ENCODE measurements around the gene CAPN7.

The CAPN7 gene

GRCh38 chr3:15297608-15298350 lies 91.7 kb downstream of the CAPN7 start:
- ATAC-seq (ENCODE audit: insufficient read depth, low read depth) (no peak), DNase-seq (no peak)
- peaks cover 16% of the 10 kb centered on the region for H3K79me2 ChIP-seq (ENCODE audit: insufficient read depth, low read length)
- H3K36me3 ChIP-seq (ENCODE audit: insufficient read depth, low read length), result peaks cover 30% of the 10 kb centered on the region
- no peaks in the 10 kb centered on the region for H3K9me3 ChIP-seq (ENCODE audit: insufficient read depth, low read length, severe bottlenecking)
- H3K4me2 ChIP-seq (ENCODE audit: insufficient read depth, low read length), result no peak overlapping the region
- H2AFZ ChIP-seq (ENCODE audit: low read depth, low read length), result no peak overlapping the region
- H3K4me3 ChIP-seq (ENCODE audit: low read depth in 1 of 2, low read length in 2 of 2), result no peak overlapping the region
- H3K27ac ChIP-seq (ENCODE audit: low read length), result no peak overlapping the region
- TF ChIP-seq EZH2 (IDR thresholded peaks at IDR 0.05; ENCODE audit: borderline replicate concordance, low read depth, low read length, severe bottlenecking), result no peak
- TF ChIP-seq, protein P1, sequence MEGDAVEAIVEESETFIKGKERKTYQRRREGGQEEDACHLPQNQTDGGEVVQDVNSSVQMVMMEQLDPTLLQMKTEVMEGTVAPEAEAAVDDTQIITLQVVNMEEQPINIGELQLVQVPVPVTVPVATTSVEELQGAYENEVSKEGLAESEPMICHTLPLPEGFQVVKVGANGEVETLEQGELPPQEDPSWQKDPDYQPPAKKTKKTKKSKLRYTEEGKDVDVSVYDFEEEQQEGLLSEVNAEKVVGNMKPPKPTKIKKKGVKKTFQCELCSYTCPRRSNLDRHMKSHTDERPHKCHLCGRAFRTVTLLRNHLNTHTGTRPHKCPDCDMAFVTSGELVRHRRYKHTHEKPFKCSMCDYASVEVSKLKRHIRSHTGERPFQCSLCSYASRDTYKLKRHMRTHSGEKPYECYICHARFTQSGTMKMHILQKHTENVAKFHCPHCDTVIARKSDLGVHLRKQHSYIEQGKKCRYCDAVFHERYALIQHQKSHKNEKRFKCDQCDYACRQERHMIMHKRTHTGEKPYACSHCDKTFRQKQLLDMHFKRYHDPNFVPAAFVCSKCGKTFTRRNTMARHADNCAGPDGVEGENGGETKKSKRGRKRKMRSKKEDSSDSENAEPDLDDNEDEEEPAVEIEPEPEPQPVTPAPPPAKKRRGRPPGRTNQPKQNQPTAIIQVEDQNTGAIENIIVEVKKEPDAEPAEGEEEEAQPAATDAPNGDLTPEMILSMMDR (IDR thresholded peaks at IDR 0.05; ENCODE audit: borderline replicate concordance, extremely low read depth, low read length, poor library complexity, severe bottlenecking), result no peak
- H3K9ac ChIP-seq (ENCODE audit: low read depth, low read length), result no peak overlapping the region
- H4K20me1 ChIP-seq (ENCODE audit: insufficient read depth, low read length), result no peaks in the 10 kb centered on the region
- no peaks in the 10 kb centered on the region for H3K27me3 ChIP-seq (ENCODE audit: insufficient read depth, low read length, poor library complexity)
- H3K4me1 ChIP-seq (ENCODE audit: insufficient read depth, low read length), result peaks cover 24% of the 10 kb centered on the region

- Histone ChIP-seq H3K4me3 (ENCODE audit: low read depth in 1 of 2, low read length in 2 of 2) (no peak overlapping the region), H4K20me1 (ENCODE audit: insufficient read depth, low read length) (no peaks in the 10 kb centered on the region), H3K4me2 (ENCODE audit: insufficient read depth, low read length) (no peak overlapping the region), H2AFZ (ENCODE audit: low read depth, low read length) (no peak overlapping the region), H3K36me3 (ENCODE audit: insufficient read depth, low read length) (peaks cover 38% of the 10 kb centered on the region), H3K9ac (ENCODE audit: low read depth, low read length) (no peak overlapping the region), H3K9me3 (ENCODE audit: insufficient read depth, low read length, severe bottlenecking) (no peaks in the 10 kb centered on the region), H3K4me1 (ENCODE audit: insufficient read depth, low read length) (peaks cover 17% of the 10 kb centered on the region), H3K79me2 (ENCODE audit: insufficient read depth, low read length) (peaks cover 16% of the 10 kb centered on the region), H3K27me3 (ENCODE audit: insufficient read depth, low read length, poor library complexity) (no peaks in the 10 kb centered on the region), H3K27ac (ENCODE audit: low read length) (no peak overlapping the region)
- DNase-seq (no peak), ATAC-seq (ENCODE audit: insufficient read depth, low read depth) (no peak)
- TF ChIP-seq EZH2 (IDR thresholded peaks at IDR 0.05; ENCODE audit: borderline replicate concordance, low read depth, low read length, severe bottlenecking), result no peak
- TF ChIP-seq, protein P1 (IDR thresholded peaks at IDR 0.05; ENCODE audit: borderline replicate concordance, extremely low read depth, low read length, poor library complexity, severe bottlenecking), result no peak
These were observed 92.5 kb downstream of the CAPN7 start for GRCh38 chr3:15298504-15298903.

DNA sequence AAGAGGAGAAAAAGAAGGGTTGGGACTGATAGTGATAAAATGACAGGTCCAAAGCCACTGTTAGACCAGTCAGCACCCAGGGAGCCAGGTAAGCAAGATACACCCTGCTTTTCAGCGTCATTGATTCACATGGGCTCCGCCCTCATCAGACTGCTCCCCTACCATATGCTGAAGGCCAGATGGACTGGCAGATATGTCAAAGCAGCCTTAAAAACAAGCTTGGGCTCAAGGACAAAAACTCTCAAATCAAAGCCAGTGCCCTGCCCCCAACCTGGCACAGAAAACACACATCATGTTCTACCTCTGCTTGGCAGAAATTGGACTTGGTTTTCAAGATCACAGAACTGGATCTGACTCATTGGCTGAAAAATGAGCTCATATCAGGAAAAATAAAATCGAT lies 93.0 kb downstream of the CAPN7 start:
- no peaks in the 10 kb centered on the region for H3K9me3 ChIP-seq (ENCODE audit: insufficient read depth, low read length, severe bottlenecking)
- ATAC-seq (ENCODE audit: insufficient read depth, low read depth), result no peak
- TF ChIP-seq, protein P1 (IDR thresholded peaks at IDR 0.05; ENCODE audit: borderline replicate concordance, extremely low read depth, low read length, poor library complexity, severe bottlenecking), result no peak
- TF ChIP-seq EZH2 (IDR thresholded peaks at IDR 0.05; ENCODE audit: borderline replicate concordance, low read depth, low read length, severe bottlenecking), result no peak
- H3K4me2 ChIP-seq (ENCODE audit: insufficient read depth, low read length), result no peak overlapping the region
- H3K36me3 ChIP-seq (ENCODE audit: insufficient read depth, low read length), result peaks cover 43% of the 10 kb centered on the region
- no peak overlapping the region for H2AFZ ChIP-seq (ENCODE audit: low read depth, low read length)
- no peak overlapping the region for H3K9ac ChIP-seq (ENCODE audit: low read depth, low read length)
- H3K79me2 ChIP-seq (ENCODE audit: insufficient read depth, low read length), result peaks cover 16% of the 10 kb centered on the region
- no peak overlapping the region for H3K4me3 ChIP-seq (ENCODE audit: low read depth in 1 of 2, low read length in 2 of 2)
- peaks cover 17% of the 10 kb centered on the region for H3K4me1 ChIP-seq (ENCODE audit: insufficient read depth, low read length)
- H3K27ac ChIP-seq (ENCODE audit: low read length), result no peak overlapping the region
- no peaks in the 10 kb centered on the region for H4K20me1 ChIP-seq (ENCODE audit: insufficient read depth, low read length)
- no peaks in the 10 kb centered on the region for H3K27me3 ChIP-seq (ENCODE audit: insufficient read depth, low read length, poor library complexity)
- DNase-seq, result no peak

Measured in DND-41 (cell line).